ENCODE data around the gene DYNC2I2. TPM values are rescaled to one million over a fixed set of nuclear protein-coding genes. Genes with fewer than 3 reads are reported as not detected.

The DYNC2I2 gene
- 1 to 10 TPM; 5.2 to 6.3 (median 5.5) TPM for total RNA-seq
- total RNA-seq (2013) = 15.8 TPM

DNA sequence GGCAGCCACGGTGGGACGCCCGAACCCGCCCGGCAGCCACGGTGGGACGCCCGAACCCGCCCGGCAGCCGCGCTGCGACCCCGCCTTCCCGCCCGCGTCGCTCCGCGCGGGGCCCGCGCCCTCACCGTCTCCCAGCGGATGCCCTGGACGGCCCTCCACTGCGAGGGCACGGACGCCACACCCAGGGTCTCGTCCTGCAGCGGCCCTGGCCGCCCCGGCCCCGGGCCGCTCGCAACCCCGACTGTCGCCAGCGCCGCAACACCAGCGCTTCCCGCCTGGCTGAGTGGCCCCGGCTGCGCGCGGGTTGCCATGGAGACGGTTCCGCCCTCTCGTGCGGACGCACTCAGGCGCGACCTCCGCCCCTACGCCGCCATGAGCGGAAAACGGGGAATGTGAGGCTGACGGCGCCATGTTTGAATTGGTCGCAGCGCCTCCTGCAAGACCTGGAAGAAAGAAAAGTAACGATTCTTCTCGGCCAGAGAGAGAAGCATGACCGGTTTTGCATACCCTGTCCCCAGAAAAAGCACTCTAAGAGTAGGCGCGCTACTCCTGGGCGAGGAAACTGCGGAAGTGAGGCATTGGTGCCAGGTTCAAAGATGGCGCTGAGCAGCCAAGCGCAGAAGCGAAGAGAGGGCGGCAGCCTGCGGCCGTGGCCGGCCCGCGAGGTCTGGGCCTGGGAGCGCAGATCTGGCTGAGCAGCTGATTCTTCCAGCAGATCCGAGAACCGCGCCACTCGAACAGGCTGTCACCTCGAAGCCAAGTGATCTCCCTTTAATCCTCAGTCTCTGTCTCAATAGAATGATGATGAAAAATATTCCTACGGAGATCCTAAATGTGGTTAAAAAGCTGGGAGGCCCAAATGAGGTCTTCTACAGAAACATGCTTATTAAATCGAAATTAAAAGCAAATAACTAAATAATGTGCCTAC is at the start of gene DYNC2I2:
Gene DYNC2I2 (minus strand): TSS at position 432 of the 928 bp plus-strand sequence. CDS start 121 bp downstream, at position 311.
- intact Hi-C loops (cut with micrococcal nuclease) = loop anchor here (1.0 to 2.0 kb wide), 2 partner anchors 30 to 68 kb away; partner anchors contain the start of gene ZDHHC12
- Histone ChIP-seq H3K4me3 (ENCODE audit: low read length) (peak within 1 kb of the TSS; percentile 54), H3K9me3 (ENCODE audit: control insufficient read depth, insufficient read depth, low read length) (no peaks in the 10 kb centered on the region), H3K27ac (ENCODE audit: low read length) (peak within 1 kb of the TSS; percentile 91), H3K4me1 (ENCODE audit: control insufficient read depth, insufficient read depth, low read length) (peaks cover 14% of the 10 kb centered on the region), H3K36me3 (ENCODE audit: control insufficient read depth, insufficient read depth, low read length) (no peaks in the 10 kb centered on the region), H3K27me3 (ENCODE audit: control insufficient read depth, insufficient read depth, low read length) (no peaks in the 10 kb centered on the region)
- TF ChIP-seq, protein P1, sequence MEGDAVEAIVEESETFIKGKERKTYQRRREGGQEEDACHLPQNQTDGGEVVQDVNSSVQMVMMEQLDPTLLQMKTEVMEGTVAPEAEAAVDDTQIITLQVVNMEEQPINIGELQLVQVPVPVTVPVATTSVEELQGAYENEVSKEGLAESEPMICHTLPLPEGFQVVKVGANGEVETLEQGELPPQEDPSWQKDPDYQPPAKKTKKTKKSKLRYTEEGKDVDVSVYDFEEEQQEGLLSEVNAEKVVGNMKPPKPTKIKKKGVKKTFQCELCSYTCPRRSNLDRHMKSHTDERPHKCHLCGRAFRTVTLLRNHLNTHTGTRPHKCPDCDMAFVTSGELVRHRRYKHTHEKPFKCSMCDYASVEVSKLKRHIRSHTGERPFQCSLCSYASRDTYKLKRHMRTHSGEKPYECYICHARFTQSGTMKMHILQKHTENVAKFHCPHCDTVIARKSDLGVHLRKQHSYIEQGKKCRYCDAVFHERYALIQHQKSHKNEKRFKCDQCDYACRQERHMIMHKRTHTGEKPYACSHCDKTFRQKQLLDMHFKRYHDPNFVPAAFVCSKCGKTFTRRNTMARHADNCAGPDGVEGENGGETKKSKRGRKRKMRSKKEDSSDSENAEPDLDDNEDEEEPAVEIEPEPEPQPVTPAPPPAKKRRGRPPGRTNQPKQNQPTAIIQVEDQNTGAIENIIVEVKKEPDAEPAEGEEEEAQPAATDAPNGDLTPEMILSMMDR (IDR thresholded peaks at IDR 0.05) = no peak
- ATAC-seq (peak; percentile 96 to 97 (median 96)), DNase-seq (peak; percentile 92 to 99)
- H3K36me3 Mint-ChIP-seq = no peaks in the 10 kb centered on the region
- H3K27me3 Mint-ChIP-seq (ENCODE audit: low read depth in 2 of 2) = no peaks in the 10 kb centered on the region
- H3K4me3 Mint-ChIP-seq = peak within 1 kb of the TSS; percentile 92
- no peaks in the 10 kb centered on the region for H3K9me3 Mint-ChIP-seq
- under 1% methylated on average over 85 of the region's 86 CpGs for WGBS (ENCODE audit: insufficient coverage)
- H3K27ac Mint-ChIP-seq = peak within 1 kb of the TSS; percentile 97
- peaks cover 0 to 8% of the 10 kb centered on the region in 2 donors for H3K4me1 Mint-ChIP-seq

DNA sequence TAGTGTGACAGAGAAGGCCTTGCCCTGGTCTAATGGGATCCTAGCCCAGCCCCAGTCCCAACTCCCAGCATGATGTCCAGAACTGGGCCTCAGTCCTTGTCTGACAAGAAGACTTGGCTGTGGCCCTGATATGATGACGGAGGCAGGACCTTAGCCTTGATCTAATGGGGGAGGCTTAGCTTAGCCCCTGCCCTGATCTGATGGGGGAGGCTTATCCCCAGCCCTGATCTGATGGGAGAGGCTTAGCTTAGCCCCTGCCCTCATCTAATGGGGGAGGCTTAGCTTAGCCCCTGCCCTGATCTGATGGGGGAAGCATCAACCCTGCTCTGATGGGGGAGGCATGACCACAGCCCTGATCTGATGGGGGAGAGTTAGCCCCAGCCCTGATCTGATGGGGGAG is 49.4 kb upstream of the DYNC2I2 start:
- H3K4me1 ChIP-seq (ENCODE audit: control insufficient read depth, insufficient read depth, low read length) = peaks cover 19% of the 10 kb centered on the region
- 100% methylated on average over 1 of the region's 1 CpG for WGBS (ENCODE audit: insufficient coverage)
- peaks cover 5 to 13% of the 10 kb centered on the region in 2 donors for H3K4me1 Mint-ChIP-seq
- intact Hi-C loops (cut with micrococcal nuclease) = no loop called here
- no peaks in the 10 kb centered on the region for H3K27me3 Mint-ChIP-seq (ENCODE audit: low read depth in 2 of 2)
- TF ChIP-seq, protein P1 (IDR thresholded peaks at IDR 0.05) = no peak
- no peaks in the 10 kb centered on the region for H3K27me3 ChIP-seq (ENCODE audit: control insufficient read depth, insufficient read depth, low read length)
- no peaks in the 10 kb centered on the region for H3K9me3 ChIP-seq (ENCODE audit: control insufficient read depth, insufficient read depth, low read length)
- ATAC-seq (no peak), DNase-seq (no peak)
- H3K4me3 Mint-ChIP-seq = no peak overlapping the region
- no peak overlapping the region for H3K27ac ChIP-seq (ENCODE audit: low read length)
- H3K36me3 ChIP-seq (ENCODE audit: control insufficient read depth, insufficient read depth, low read length) = no peaks in the 10 kb centered on the region
- H3K4me3 ChIP-seq (ENCODE audit: low read length) = no peak overlapping the region
- H3K9me3 Mint-ChIP-seq = no peaks in the 10 kb centered on the region
- H3K36me3 Mint-ChIP-seq = no peaks in the 10 kb centered on the region
- H3K27ac Mint-ChIP-seq = no peak overlapping the region

DNA sequence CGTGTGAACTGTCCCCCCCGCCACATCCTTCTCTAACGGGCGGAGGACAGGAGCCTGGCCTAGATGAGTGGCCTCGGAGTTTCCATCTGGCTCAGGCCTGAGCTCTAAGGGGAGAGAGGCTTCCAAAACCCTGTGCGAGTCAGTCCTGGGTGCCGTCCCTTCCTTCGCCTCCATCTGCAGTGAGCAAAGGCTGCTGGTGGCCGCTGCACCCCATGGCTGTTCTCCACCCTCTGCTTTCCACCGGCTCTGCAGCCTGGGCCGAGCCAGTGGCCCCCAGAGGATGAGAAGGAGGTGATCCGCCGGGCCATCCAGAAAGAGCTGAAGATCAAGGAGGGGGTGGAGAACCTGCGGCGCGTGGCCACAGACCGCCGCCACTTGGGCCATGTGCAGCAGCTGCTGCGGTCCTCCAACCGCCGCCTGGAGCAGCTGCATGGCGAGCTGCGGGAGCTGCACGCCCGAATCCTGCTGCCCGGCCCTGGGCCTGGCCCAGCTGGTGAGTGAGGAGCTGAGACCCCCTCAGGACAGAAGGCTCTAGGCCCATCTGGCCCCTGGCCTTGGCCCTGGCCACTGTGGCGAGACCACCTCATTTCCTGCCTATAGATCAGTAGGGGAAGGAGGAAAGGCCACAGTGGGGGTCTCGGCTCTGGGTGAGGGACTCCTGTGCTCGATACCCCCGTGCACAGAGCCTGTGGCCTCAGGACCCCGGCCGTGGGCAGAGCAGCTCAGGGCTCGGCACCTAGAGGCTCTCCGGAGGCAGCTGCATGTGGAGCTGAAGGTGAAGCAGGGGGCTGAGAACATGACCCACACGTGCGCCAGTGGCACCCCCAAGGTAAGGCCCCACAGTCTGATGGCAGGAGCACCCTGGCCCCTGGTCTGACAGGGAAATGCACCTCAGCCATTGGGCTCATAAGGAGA is 48.7 kb upstream of the DYNC2I2 start:
- Mint-ChIP-seq H3K4me1 (peaks cover 5 to 13% of the 10 kb centered on the region in 2 donors), H3K36me3 (no peaks in the 10 kb centered on the region), H3K4me3 (peak overlapping the region; percentile 4), H3K27ac (no peak overlapping the region), H3K27me3 (ENCODE audit: low read depth in 2 of 2) (no peaks in the 10 kb centered on the region), H3K9me3 (no peaks in the 10 kb centered on the region)
- Histone ChIP-seq H3K36me3 (ENCODE audit: control insufficient read depth, insufficient read depth, low read length) (no peaks in the 10 kb centered on the region), H3K27me3 (ENCODE audit: control insufficient read depth, insufficient read depth, low read length) (no peaks in the 10 kb centered on the region), H3K4me3 (ENCODE audit: low read length) (no peak overlapping the region), H3K27ac (ENCODE audit: low read length) (no peak overlapping the region), H3K9me3 (ENCODE audit: control insufficient read depth, insufficient read depth, low read length) (no peaks in the 10 kb centered on the region), H3K4me1 (ENCODE audit: control insufficient read depth, insufficient read depth, low read length) (peaks cover 19% of the 10 kb centered on the region)
- TF ChIP-seq, protein P1 (IDR thresholded peaks at IDR 0.05) = no peak
- DNase-seq (no peak), ATAC-seq (no peak)
- intact Hi-C loops (cut with micrococcal nuclease) = no loop called here
- WGBS (ENCODE audit: insufficient coverage) = 95% methylated on average over 36 of the region's 36 CpGs
